HG02938 (cell line): Measurements from ENCODE around the gene FCGR2B.
A peak's percentile ranks its signal among the peaks of the same experiment; 100 is the strongest.
"Not testable (repeated sequence)": the region's sequence is repeated elsewhere in the genome, so short reads cannot be mapped to it uniquely, and the experiment has no call there.

Source experiments
- ATAC-seq: cut with Tn5 transposase; IDR thresholded peaks from one replicate; pipeline ENCODE4 v1.9.1; 2021; ENCODE audit warnings: mild to moderate bottlenecking, moderate library complexity; ENCODE audit not compliant: unreplicated experiment

The FCGR2B gene

GRCh38 chr1:161705537-161705936, 42.6 kb downstream of the FCGR2B start:
- no peak for ATAC-seq

- no peak for ATAC-seq
These were observed 43.2 kb downstream of the FCGR2B start for GRCh38 chr1:161706113-161706481.

GRCh38 chr1:161706482-161707347, 43.8 kb downstream of the FCGR2B start, which contains the start of gene FCRLA:
TSS of gene FCRLA (plus strand) at chr1:161707229. CDS start at chr1:161707265, 36 bp downstream.
- ATAC-seq: peak; percentile 73

GRCh38 chr1:161707503-161707902, 44.6 kb downstream of the FCGR2B start:
- ATAC-seq: no peak

- ATAC-seq: no peak
These were observed 46.4 kb downstream of the FCGR2B start for GRCh38 chr1:161709373-161709772.

- no peak for ATAC-seq
These were observed 47.6 kb downstream of the FCGR2B start for GRCh38 chr1:161710560-161710959.

- peak; percentile 45 for ATAC-seq
These were observed 55.8 kb downstream of the FCGR2B start for GRCh38 chr1:161718559-161719324.

- peak; percentile 45 for ATAC-seq
These were observed 56.3 kb downstream of the FCGR2B start for GRCh38 chr1:161719325-161719611.

GRCh38 chr1:161720422-161720821, 57.5 kb downstream of the FCGR2B start:
- ATAC-seq: no peak

GRCh38 chr1:161720956-161721737, 58.2 kb downstream of the FCGR2B start, which contains the start of gene FCRLB:
TSS of gene FCRLB (plus strand) at chr1:161721544. CDS start at chr1:161722673, 1,129 bp downstream.
- no peak for ATAC-seq

- no peak for ATAC-seq
These were observed 58.9 kb downstream of the FCGR2B start for GRCh38 chr1:161721738-161722343.

GRCh38 chr1:161722406-161722805, 59.5 kb downstream of the FCGR2B start:
- no peak for ATAC-seq

- ATAC-seq: no peak
These were observed 60.7 kb downstream of the FCGR2B start for GRCh38 chr1:161723459-161724141.

- not testable (repeated sequence) for ATAC-seq
These were observed 62.4 kb downstream of the FCGR2B start for GRCh38 chr1:161725258-161725907.

- peak; percentile 27 for ATAC-seq
These were observed 63.0 kb downstream of the FCGR2B start for GRCh38 chr1:161725908-161726472.

GRCh38 chr1:161726473-161727255, 63.7 kb downstream of the FCGR2B start:
- peak; percentile 43 for ATAC-seq

GRCh38 chr1:161727256-161727924, 64.4 kb downstream of the FCGR2B start:
- ATAC-seq: peak; percentile 15
